Measurements from ENCODE around the gene ATXN7. TPM values are rescaled to one million over a fixed set of nuclear protein-coding genes. Genes with fewer than 3 reads are reported as not detected.
A peak's percentile ranks its signal among the peaks of the same experiment; 100 is the strongest.

Gene ATXN7
- total RNA-seq, 3 donors from 2014 or later = 19.9 to 26.7 (median 23.7) TPM

DNA sequence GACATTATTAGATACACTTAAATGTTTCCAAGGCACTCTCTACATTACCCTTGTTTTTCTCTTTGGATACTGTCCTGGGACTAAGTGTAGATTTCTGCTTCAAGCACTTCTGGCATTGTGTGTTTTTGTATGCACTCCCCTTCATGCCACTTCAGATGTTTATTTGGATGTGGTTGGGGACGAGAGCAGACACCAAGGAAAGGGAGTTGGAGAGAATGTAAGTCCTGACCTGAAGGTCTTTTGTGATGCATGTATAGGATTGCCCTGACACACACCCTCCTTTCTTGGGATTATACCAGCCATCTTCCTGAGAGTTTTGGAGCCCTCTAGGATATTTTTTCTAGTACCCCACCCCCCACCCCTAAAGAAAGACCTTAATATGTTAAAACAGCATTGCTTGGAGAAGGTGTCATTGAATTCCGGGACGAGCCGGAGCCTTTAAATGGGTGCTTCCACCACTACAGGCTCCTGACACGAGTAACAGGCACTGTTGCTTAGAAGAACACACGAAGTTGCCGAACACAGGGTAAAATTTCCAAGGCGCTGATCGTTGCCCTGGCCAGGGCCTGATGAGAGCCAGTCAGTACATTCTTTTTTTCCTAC, 136.9 kb downstream of the ATXN7 start:
- Mint-ChIP-seq H3K36me3 (ENCODE audit: insufficient read depth) (peaks cover 56% of the 10 kb centered on the region), H3K4me1 (ENCODE audit: low read depth) (peaks cover 12% of the 10 kb centered on the region), H3K9me3 (no peaks in the 10 kb centered on the region), H3K27me3 (ENCODE audit: low read depth) (no peaks in the 10 kb centered on the region), H3K4me3 (no peak overlapping the region)
- ATAC-seq (no peak), DNase-seq (no peak)

DNA sequence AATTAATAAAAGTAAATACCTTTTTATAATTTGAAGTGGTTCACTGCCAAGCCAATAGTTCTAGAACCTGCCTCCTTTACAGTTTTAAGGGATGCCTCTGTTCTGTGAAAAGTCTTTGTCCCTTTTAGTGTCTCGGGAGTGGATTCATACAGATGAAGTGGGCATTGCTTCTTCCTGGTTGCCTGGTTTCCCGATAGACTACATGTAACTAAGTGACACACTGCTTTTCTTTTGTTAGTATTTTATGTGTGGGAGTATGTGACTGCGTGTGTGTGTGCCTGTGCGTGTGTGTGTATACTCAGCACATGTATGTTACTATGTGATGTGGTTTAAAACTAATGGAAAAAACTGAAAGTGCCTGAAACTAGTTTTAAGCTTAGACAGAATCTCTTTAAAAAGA, 138.6 kb downstream of the ATXN7 start:
- Mint-ChIP-seq H3K4me3 (no peak overlapping the region), H3K4me1 (ENCODE audit: low read depth) (peaks cover 8% of the 10 kb centered on the region), H3K36me3 (ENCODE audit: insufficient read depth) (peaks cover 43% of the 10 kb centered on the region), H3K27me3 (ENCODE audit: low read depth) (no peaks in the 10 kb centered on the region), H3K9me3 (no peaks in the 10 kb centered on the region)
- DNase-seq = no peak
- ATAC-seq = no peak

DNA sequence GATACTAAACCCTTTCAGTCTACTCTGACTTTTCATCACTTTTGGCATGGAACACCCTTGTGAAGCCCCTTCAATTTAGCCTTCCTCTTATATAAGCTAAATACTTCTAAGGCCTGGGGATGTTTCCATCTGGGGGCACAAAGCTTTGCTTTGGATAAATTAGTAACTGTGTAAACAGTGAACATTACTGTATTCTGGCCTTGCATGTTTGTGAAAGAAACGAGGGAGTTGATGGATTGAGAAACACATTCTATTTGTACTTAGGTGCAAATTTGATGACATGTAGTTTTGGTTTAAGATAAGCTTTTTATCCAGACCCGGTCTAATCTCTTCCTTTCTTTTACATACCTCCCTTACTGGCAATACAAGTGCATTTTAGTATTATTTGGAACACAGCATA, 139.9 kb downstream of the ATXN7 start:
- peaks cover 39% of the 10 kb centered on the region for H3K36me3 Mint-ChIP-seq (ENCODE audit: insufficient read depth)
- H3K4me1 Mint-ChIP-seq (ENCODE audit: low read depth) = peaks cover 10% of the 10 kb centered on the region
- no peak overlapping the region for H3K4me3 Mint-ChIP-seq
- DNase-seq (no peak), ATAC-seq (no peak)
- H3K9me3 Mint-ChIP-seq = no peaks in the 10 kb centered on the region
- no peaks in the 10 kb centered on the region for H3K27me3 Mint-ChIP-seq (ENCODE audit: low read depth)

DNA sequence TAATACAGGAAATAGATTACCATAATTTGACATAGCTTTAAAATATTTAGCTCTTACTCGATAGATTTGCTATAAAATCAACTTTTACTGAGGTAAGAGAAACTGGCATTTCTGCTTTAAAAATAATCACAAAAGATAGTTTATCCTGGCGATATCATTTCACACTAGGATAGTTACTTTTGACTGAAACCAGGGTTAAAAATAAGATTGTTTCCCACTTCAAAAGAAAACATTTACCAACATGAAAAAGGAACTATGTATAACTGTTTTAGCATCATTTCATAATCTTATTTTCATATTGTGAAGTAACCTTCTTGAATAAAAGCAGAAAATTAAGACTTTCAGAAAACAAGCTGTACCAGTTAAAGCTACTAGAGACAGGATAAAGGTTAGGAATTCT, 144.3 kb downstream of the ATXN7 start:
- peaks cover 47% of the 10 kb centered on the region for H3K36me3 Mint-ChIP-seq (ENCODE audit: insufficient read depth)
- DNase-seq = no peak
- no peaks in the 10 kb centered on the region for H3K9me3 Mint-ChIP-seq
- H3K4me1 Mint-ChIP-seq (ENCODE audit: low read depth) = peaks cover 9% of the 10 kb centered on the region
- ATAC-seq = no peak
- H3K27me3 Mint-ChIP-seq (ENCODE audit: low read depth) = no peaks in the 10 kb centered on the region
- no peak overlapping the region for H3K4me3 Mint-ChIP-seq

DNA sequence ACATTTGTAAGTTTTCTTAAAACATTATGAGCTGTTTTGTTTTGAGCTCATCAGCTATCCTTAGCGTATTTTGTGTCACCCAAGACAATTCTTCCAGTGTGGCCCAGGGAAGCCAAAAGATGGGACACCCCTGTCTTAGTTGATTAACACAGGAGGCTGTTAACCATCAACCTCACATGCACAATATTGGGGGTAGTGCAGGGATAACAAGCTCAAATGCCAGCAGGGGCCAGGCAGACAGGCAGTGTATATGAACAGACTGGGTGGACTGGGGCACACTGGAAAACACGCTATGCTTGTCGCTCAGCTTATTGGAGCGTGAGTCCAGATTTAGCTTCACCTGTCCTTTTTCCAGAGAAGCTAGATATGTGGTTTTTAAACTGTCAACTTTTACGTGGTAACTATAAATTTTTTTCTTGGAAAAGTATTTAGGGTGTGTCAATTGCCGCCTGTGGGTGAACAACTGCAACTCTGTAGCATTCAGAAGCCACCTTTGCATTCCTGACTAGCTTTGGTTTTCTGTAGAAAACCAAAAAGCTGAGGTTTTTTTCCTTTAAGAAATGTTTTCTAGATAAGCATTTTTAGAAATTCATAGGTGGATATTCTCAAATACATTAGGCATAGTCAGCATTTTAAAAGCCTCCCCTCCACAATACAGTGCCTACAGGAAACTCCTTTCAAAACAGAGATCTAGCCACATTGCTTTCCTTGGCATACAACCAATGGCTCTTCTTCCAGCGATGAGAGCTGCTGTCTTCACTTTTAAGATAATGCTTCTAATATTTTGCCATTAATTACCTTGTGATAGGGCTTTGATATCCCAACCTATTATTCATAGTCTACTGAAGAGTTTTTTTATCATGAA, 145.1 kb downstream of the ATXN7 start:
- Mint-ChIP-seq H3K9me3 (no peaks in the 10 kb centered on the region), H3K36me3 (ENCODE audit: insufficient read depth) (peaks cover 49% of the 10 kb centered on the region), H3K27me3 (ENCODE audit: low read depth) (no peaks in the 10 kb centered on the region), H3K4me1 (ENCODE audit: low read depth) (peaks cover 9% of the 10 kb centered on the region), H3K4me3 (no peak overlapping the region)
- ATAC-seq (no peak), DNase-seq (no peak)

DNA sequence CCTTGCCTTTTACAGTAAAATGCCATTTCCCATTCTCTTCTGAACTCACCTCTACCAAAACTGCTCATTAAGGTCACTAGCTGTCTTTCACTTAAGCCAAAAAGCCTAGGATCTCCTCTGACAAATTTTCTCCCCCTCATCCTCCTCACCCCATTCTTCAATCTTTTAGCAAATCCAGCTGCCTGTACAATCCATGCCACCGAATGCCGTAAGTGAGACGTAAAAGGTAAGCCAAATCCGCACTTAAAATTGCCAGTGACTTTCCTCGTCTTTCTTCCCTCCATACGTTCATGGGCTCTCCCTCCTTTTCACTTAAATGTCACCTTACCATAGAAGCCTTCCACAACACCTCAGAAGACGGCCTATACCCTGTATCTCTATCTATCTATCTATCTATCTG, 145.9 kb downstream of the ATXN7 start:
- Mint-ChIP-seq H3K36me3 (ENCODE audit: insufficient read depth) (peaks cover 56% of the 10 kb centered on the region), H3K4me1 (ENCODE audit: low read depth) (peaks cover 14% of the 10 kb centered on the region), H3K9me3 (no peaks in the 10 kb centered on the region), H3K27me3 (ENCODE audit: low read depth) (no peaks in the 10 kb centered on the region), H3K4me3 (no peak overlapping the region)
- ATAC-seq = no peak
- DNase-seq = no peak

DNA sequence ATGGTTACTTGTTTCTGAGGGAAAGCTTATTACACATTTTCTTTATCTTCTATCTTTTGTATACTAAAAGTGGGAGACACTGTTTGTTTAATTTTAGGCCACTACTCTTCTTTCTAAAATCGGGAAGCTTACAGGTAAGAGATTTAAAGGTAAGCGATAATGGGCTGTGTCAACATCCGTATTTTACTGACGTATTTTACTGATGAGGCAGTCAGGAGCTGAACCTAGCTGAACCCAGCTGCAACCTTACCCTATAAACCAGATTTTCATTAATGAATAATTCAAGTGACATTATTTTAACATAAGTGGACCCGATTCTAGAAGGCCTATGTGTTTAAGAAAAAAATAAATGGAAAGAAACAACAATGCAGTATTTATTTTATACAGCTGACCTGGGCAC, 146.5 kb downstream of the ATXN7 start:
- no peak overlapping the region for H3K4me3 Mint-ChIP-seq
- H3K4me1 Mint-ChIP-seq (ENCODE audit: low read depth) = peaks cover 17% of the 10 kb centered on the region
- no peaks in the 10 kb centered on the region for H3K27me3 Mint-ChIP-seq (ENCODE audit: low read depth)
- no peaks in the 10 kb centered on the region for H3K9me3 Mint-ChIP-seq
- DNase-seq = no peak
- H3K36me3 Mint-ChIP-seq (ENCODE audit: insufficient read depth) = peaks cover 60% of the 10 kb centered on the region
- ATAC-seq = no peak

DNA sequence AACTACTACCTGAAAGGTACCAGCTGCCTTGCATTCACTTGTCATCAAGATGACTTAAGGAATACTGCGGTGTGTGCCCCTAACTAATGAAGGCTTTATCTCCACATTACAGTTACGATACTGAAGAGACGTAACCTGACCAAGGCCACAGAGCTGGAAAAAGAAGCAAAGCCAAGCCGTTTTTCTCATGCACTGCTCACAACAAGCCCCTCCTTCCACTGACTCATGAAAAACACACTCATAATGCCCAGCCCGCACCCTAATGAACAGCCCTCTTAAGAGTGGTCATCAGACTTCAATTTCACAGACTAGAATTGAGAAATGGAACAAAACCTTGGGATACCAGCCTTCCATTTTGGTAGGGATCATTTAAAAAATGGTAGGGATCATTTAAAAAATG, 148.0 kb downstream of the ATXN7 start:
- ATAC-seq (no peak), DNase-seq (no peak)
- no peak overlapping the region for H3K4me3 Mint-ChIP-seq
- H3K27me3 Mint-ChIP-seq (ENCODE audit: low read depth) = no peaks in the 10 kb centered on the region
- H3K36me3 Mint-ChIP-seq (ENCODE audit: insufficient read depth) = peaks cover 64% of the 10 kb centered on the region
- H3K9me3 Mint-ChIP-seq = no peaks in the 10 kb centered on the region
- peaks cover 17% of the 10 kb centered on the region for H3K4me1 Mint-ChIP-seq (ENCODE audit: low read depth)

DNA sequence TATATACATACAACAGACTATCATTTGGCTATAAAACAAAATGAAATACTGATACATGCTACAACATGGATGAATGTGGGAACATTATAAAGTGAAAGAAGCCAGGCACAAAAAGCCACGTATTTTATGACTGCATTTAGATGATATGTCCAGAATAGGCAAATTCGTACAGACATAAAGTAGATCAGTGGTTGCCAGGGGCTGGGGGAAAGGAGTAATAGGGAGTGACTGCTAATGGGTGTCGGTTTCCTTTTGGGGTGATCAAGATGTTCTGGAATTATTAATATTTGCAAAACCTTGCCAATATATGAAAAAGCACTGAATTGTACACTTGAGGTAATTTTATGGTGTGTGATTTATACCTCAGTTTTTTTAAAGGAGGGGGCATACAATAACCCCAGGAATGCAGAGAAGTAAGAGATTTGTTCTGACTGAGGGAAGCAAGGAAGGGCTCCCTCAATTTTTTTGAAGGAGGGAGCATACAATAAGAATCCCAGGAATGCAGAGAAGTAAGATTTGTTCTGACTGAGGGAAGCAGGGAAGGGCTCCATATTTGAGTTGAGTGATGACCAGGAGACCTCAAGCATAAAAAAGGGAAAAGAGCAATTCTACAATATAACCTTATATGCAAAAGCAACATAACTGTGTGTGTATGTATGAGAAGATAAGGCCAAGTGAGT, 153.4 kb downstream of the ATXN7 start:
- Mint-ChIP-seq H3K9me3 (no peaks in the 10 kb centered on the region), H3K4me3 (no peak overlapping the region), H3K4me1 (ENCODE audit: low read depth) (peaks cover 34% of the 10 kb centered on the region)

DNA sequence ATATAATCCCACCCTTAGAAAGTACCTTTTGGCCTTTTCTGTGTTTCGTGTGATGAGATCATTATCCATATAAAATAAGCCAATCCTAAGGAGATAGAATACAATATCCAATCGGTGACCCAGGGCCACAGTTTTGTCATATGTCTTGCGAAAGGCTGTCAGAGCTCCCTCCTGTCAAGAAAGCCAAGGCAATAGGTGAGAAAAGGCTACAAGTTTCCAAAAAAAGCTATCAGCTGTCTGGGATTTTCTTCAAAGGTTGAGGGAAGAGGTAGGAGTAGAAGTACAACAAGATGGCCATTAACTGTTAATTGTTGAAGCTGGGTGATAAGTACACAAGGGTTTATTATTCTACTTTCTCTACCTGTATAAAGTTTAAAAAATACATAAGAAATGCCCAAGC, 155.6 kb downstream of the ATXN7 start:
- Mint-ChIP-seq H3K27me3 (ENCODE audit: low read depth) (no peaks in the 10 kb centered on the region), H3K9me3 (no peaks in the 10 kb centered on the region), H3K4me1 (ENCODE audit: low read depth) (peaks cover 42% of the 10 kb centered on the region), H3K36me3 (ENCODE audit: insufficient read depth) (peaks cover 41% of the 10 kb centered on the region), H3K4me3 (no peak overlapping the region)
- ATAC-seq (no peak), DNase-seq (no peak)

More for the DNA sequence above, 153.4 kb downstream of the ATXN7 start:
- Mint-ChIP-seq H3K36me3 (ENCODE audit: insufficient read depth) (peaks cover 57% of the 10 kb centered on the region), H3K27me3 (ENCODE audit: low read depth) (no peaks in the 10 kb centered on the region)
- ATAC-seq (no peak), DNase-seq (no peak)

DNA sequence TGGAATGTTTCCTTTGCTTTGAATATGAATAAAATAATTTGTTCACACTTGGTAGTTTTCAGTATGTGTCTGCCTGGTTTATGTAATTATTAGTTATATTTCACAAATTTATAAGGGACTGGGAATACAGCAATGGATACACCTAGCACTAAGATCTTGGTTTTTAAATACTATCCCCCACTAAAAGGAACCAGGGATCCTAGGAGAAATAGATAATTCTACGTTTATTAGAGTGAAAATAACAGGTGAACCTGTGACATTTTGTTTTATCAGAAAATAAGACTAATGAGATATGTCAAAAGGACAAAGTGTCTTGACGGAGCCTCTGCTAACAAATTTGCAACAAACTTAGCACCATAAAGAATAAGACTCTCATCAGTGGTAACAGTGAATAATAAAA, 156.2 kb downstream of the ATXN7 start:
- H3K9me3 Mint-ChIP-seq = no peaks in the 10 kb centered on the region
- peaks cover 39% of the 10 kb centered on the region for H3K4me1 Mint-ChIP-seq (ENCODE audit: low read depth)
- peaks cover 35% of the 10 kb centered on the region for H3K36me3 Mint-ChIP-seq (ENCODE audit: insufficient read depth)
- no peak for ATAC-seq
- no peak overlapping the region for H3K4me3 Mint-ChIP-seq
- H3K27me3 Mint-ChIP-seq (ENCODE audit: low read depth) = no peaks in the 10 kb centered on the region
- no peak for DNase-seq

DNA sequence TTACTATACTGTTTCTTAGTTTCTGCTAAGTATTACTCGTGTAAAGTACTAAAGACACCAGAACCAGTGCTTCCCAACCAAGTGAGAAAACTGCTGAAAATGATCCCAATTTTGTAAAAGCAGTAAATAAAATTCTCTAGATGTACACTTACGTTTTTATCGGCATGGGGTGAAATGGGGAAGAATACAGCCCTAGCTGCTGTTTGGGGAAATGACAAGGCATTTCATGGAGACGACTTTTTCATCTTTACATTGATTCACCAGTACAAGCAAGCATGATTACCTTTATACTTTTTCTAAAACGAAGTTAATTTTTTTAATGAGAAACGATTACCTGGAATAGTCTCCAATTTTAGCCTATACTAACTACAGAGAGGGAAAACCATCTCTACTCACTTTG, 158.3 kb downstream of the ATXN7 start:
- Mint-ChIP-seq H3K9me3 (no peaks in the 10 kb centered on the region), H3K27me3 (ENCODE audit: low read depth) (no peaks in the 10 kb centered on the region), H3K36me3 (ENCODE audit: insufficient read depth) (peaks cover 29% of the 10 kb centered on the region), H3K4me3 (peak overlapping the region; percentile 92), H3K4me1 (ENCODE audit: low read depth) (peaks cover 36% of the 10 kb centered on the region)
- DNase-seq = no peak
- no peak for ATAC-seq

DNA sequence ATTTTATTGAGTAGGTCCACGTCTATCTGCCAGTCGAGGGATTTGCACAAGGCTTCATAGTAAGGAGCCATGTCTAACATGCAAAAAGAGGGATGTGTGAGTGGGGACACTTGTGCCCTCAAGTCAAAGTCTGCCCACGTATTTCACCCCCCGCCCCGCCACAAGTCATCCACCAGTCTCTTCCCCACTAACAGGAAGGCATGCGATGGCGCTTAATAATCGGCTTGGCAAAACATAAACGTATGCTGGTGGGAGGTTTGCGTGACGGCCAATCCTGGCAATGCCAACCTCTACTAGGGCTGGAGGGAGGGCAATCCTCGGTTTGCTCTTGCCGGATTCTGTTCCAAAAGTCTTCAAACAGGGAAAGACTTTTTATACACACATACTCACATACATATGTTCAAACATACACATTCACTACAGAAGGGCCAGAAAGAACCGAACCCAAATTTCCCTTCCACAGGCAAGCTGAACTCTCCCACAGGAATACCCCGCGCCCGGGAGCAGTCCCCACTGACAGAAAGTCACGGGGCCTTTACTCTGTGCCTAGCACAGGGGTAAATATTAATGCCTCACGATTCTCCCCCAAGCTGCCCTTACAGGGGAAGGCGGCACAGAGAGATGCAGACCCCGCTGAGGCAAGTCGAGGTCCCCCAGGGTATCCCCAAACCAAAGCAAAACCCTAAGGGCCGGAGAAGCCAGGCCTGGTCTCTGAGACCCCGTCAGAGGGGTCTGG, 159.0 kb downstream of the ATXN7 start:
- no peak for DNase-seq
- peak in 1 of 2 donors; percentile 3 for ATAC-seq
- H3K4me1 Mint-ChIP-seq (ENCODE audit: low read depth) = peaks cover 36% of the 10 kb centered on the region
- H3K4me3 Mint-ChIP-seq = peak overlapping the region; percentile 92
- H3K9me3 Mint-ChIP-seq = no peaks in the 10 kb centered on the region
- H3K36me3 Mint-ChIP-seq (ENCODE audit: insufficient read depth) = peaks cover 24% of the 10 kb centered on the region
- H3K27me3 Mint-ChIP-seq (ENCODE audit: low read depth) = peaks cover 3% of the 10 kb centered on the region

DNA sequence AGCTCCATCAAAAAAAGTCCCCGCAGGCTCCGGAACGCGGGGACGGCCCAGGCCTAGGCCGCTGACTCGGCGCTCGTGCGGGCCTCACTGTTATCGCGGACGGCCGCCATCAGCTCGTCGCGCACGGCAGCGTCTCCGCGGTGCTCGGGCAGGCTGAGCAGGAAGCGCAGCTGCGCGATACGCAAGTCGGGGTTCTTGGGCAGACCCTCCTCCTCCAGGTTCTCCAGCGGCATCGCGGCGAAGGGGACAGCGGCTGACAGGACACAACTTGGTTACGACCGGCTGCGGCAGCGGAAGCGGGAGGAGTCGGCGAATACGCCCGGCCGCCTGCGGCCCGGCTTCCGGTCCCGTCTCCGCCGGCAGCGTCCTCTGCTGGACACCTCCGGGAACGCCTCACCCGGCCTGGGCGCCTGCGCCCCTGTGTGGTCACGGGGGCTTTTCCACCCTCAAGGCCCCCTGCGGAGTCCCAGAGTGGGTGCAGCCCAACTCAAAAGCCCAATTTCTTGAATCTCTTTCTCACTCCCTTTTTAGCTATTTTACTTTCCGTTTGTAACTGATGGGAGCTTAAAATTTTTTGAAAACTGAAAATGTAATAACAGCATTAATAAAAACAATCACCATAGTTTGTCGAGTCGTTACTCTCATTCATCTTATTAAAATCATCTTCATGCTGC, 159.7 kb downstream of the ATXN7 start, which contains the start of gene PSMD6:
PSMD6 (minus strand) TSS at position 308 of the 674 bp plus-strand sequence; CDS start at position 233, 75 bp downstream.
- Mint-ChIP-seq H3K36me3 (ENCODE audit: insufficient read depth) (peaks cover 22% of the 10 kb centered on the region), H3K4me3 (peak within 1 kb of the TSS; percentile 92), H3K4me1 (ENCODE audit: low read depth) (peaks cover 36% of the 10 kb centered on the region), H3K9me3 (no peaks in the 10 kb centered on the region), H3K27me3 (ENCODE audit: low read depth) (peaks cover 6% of the 10 kb centered on the region)
- ATAC-seq = peak; percentile 95 to 96
- peak; percentile 90 for DNase-seq
